ENCODE data around the gene ADAMTSL3.
"Not testable (repeated sequence)": the region's sequence is repeated elsewhere in the genome, so short reads cannot be mapped to it uniquely, and the experiment has no call there.

ADAMTSL3 gene

DNA sequence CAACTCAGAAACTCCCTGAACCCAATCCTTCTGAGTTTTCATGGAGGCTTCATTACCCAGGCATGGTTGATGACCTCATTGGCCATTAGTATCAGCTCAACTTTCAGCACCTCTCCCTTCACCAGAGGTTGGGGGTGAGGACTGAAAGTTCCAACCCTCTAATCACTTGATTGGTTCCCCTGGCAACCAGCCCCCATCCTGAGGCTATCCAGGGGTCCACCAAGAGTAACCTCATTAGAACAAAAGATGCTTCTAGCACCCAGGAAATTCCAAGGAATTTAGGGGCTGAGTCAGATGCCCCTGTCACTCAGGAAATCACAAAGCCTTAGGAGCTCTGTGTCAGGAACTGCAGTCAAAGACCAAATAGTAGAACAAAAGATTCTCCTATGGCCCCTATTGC is 43.8 kb downstream of the ADAMTSL3 start:
- DNase-seq (ENCODE audit: low read depth in 3 of 3), result no peak

DNA sequence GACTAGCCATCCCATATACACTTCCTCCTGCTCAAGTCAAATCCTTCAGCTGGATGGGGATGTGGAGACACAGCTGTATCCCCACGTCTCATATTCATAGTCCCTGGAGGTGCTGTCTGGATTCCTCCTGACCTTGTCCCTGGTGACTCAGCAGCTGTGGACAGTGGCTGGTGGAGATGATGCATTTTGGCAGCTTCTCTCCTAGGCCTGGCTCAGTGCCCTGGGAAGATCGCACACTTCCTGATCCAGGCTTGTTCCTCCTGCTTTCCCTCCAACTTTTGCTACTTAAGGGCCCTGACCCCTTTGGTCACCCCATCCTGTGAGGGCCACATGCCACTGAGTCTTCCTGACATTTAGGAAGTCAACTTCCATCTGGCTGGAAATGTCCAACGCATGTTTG is 44.4 kb downstream of the ADAMTSL3 start:
- no peak for DNase-seq (ENCODE audit: low read depth in 3 of 3)

DNA sequence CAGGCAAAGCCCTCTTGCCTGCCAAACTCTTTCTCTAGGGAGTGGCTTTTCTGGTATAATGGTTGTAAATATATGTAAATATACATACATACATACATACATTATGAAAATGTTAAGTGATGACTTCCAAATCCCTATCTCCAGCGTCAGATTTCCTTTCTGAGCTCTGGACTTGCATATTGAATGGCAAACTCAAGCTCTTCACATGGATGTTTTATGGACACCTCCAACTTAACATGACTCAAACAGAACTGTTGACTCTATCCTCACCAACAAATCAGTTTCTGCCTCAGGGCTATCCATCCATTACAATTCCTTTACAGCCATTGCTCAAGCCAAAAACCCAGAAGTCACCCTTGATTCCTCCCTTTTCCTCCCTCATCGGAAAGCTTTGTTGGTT is 45.1 kb downstream of the ADAMTSL3 start:
- DNase-seq (ENCODE audit: low read depth in 3 of 3), result no peak

DNA sequence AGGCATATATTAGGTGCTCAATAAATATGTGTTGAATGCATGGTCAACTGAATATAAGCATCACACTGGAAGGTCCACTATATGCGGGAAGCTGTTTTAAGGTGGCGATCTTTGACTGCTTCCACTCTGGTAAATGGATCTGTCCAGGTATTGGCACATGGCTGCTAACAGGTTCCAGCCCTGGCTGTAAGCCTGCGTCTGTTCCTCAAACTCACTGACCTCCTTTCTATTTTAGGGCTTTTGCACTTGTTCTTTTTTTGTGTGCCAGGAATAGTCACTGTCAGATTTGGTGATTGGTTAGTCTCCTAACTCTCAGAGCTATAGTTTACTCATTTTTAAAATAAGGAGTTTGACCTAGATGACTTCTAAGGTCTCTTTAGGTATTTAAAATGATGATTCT is 46.2 kb downstream of the ADAMTSL3 start:
- DNase-seq (ENCODE audit: low read depth in 3 of 3), result no peak

DNA sequence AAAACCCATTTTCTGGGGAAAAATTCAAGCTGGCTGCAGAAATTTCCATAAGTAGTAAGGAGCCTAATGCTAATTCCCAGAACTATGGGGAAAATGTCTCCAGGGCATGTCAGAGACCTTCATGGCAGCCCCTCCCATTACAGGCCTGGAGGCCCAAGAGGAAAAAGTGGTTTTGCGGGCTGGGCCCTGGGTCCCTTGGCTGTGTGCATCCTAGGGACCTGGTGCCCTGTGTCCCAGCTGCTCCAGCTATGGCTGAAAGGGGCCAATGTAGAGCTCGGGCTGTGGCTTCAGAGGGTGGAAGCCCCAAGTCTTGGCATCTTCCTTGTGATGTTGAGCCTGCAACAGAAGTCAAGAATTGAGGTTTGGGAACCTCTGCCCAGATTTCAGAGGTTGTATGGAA is 48.4 kb downstream of the ADAMTSL3 start:
- not testable (repeated sequence) for DNase-seq (ENCODE audit: low read depth in 3 of 3)

DNA sequence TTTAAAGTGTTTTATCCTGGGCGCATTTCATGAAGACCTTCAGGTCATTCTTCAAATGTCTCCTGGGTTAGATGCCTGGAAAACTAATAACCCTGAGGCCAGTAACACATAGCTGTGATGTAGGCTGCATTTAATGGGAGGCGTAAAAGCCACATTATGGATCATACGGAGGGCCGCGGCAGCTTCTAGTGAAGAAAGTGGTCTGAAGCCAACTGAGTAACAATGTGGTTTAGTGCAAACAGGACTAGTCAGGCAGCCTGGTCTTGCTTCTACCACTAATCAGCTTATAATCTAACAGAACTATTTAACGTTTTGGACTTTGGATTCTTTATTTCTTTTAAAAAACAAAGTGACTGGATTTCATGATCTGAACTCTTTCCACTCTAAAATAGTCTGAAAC is 54.4 kb downstream of the ADAMTSL3 start:
- DNase-seq (ENCODE audit: low read depth in 3 of 3), result no peak

DNA sequence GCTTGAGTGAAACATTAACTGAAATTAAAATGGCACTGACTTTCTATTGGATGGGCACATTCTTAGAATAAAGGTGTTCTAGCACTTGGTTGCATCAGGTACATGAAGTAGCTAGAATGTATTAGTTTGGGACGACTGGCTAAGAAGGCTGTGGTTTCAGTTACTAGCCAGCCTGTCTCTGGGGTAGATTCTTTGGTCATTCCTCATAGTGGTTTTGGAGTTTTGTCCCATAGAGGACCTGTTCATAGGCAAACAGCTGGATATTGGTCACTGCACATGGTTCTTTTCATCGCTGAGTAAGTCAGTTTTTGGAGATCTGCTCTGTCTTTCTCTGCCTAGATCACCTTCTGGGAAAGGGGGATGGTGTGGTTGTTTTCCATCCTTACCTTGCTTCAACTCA is 55.3 kb downstream of the ADAMTSL3 start:
- DNase-seq (ENCODE audit: low read depth in 3 of 3), result no peak

DNA sequence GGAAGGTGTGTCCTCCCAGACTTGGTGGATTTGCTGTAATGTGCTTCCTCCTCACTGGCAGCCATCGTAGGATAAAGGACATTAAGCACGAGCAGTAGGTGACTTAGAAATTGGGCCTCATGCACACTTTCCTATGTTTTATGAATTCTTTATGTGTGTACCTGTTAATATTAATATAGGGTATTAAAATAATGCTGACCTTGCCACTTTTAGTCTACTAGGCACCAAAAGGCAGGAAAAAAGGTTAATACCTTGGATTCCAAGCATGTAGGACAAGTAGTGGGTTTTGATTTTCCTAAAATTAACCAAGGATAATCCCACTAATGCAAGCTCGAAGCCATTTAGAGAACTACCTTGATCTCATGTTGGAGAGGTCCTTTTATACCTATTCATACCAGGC is 55.9 kb downstream of the ADAMTSL3 start:
- no peak for DNase-seq (ENCODE audit: low read depth in 3 of 3)

DNA sequence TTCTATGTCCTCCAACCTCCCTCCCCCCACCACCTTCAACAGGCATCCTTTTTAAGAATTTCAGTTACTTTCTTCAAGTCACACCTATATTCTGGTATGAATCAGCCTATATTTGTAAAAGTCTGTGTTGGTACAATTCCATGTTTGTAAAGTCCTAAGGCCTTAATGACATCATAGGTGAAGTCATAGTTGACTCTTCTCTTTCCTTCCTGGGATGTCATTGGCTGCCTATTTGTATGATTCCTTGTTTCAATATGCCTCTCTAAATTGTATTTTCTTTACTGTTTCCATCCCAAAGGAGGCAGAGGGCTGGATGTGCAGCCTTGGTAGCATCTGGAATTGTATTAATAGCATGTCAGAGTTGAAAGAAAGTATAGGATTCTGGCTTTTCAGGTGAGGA is 56.5 kb downstream of the ADAMTSL3 start:
- no peak for DNase-seq (ENCODE audit: low read depth in 3 of 3)

DNA sequence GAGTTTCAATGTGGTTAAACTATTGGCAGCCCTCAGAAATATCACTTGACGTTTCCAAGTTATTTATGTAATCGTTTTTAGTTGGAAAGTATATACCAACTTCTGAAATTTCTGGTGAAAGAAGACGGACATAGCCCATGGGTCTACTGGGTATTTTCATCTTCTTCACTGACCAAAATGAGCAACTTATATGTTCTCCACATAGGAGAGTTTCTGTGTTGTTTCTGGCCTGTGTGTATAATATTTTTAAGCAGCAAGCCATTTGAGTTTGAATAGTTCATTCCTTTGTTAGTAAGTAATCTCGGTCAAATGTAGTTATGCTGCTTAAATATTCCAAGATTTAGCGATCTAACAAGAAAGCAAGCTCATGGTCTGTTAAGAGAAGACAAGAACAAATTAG is 57.3 kb downstream of the ADAMTSL3 start:
- DNase-seq (ENCODE audit: low read depth in 3 of 3), result no peak

DNA sequence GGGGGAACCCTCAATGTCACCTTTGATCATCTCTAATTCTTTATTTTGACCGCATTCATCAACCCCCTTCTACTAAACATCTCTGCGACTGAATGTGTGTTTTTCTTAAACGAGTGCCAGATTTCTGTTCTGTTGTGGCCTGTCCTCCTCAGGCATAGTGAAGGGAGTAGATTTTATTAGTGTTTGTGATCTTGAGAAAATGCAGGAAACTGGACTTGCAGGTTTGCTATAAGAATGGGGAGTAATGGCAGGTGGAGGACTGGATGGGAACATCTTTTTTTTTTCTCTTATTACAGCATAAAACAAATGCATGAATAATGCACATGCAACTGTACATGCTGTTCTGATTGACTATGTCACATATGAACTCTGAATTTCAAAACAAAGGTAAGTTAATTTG is 59.3 kb downstream of the ADAMTSL3 start:
- no peak for DNase-seq (ENCODE audit: low read depth in 3 of 3)

DNA sequence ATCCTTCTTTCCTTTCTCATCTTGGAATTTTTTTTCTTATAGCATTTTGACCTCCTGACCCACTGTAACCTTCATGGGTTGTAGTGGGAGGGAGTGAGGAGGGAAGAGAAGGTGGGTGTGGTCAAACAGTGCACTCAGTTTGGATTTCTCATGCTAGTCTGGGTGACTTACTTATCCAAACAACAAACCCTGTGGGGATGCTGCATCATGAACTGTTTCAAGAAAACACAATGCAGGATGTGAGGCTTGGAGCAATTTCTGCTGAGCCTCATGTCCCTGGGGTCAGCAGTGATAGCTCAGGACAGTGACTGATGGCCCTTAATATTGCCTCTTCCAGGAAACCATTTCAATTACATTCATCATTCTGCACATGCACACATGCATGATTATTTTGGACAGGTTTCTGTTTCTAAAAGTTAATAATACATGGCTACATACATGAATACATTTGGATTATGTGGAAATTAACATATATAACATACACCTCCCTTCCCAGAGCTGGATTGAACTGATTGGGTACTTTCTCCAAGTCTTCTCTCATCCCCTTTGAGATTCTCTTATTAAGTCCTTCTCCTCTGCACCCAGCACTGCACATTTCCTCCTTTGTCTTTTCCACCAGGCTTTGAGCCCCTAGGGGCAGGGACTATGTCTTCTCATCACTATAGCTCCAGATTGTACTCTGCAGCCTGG is 61.2 kb downstream of the ADAMTSL3 start:
- no peak for DNase-seq (ENCODE audit: low read depth in 3 of 3)

DNA sequence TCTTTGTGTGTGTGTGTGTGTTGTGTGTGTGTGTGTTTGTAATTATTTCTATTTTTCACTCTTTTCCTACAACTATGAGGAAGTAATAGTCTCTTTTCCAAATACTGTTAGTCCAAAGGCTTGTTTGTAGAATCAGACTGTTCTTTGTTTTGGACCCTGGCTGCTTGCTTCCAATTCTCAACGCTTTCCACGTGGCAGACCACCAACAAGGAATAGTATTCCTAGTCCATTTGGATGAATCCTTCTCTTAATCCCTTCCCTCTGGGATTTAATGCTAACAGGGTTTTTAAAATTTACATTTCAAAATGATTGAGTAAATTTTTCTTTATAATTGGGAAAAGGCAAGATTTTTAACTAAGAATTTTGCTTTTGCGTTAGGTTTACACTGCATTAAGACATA is 62.7 kb downstream of the ADAMTSL3 start:
- no peak for DNase-seq (ENCODE audit: low read depth in 3 of 3)

DNA sequence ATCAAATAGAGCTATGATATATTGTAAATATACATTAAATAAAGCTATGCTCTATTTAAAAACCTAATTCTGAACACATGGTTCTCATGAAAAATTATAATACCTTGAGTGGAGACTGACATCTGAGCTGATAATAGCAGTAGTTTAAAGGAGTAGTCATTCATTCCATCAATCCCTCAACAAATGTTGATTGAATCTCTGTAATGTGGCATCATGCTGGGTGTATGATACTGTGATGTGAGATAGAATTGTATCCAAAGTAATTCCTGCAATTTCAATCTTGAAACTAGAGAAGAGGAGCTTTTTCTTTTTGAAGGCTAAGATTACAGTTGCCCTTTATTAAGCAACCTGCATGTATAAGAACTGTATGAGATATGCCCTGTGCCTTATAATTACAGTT is 63.1 kb downstream of the ADAMTSL3 start:
- DNase-seq (ENCODE audit: low read depth in 3 of 3), result no peak

DNA sequence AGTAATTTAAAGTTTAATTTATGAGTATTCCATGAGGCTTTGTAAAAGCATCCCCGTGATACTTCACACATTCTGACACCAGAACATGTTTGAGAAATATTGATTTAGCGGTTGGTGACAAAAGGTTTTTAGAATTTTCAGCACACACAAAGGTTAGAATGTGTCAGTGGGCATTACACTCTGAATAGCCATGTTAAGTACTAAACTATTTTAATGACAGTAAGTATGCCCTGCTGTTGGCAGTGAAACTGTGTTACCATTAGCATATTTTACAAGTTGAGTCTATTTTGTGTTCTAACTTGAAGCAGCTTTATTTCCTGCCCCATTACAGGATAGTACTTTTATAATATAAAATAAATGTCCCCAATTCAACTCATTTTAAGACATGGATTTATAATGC is 66.5 kb downstream of the ADAMTSL3 start:
- no peak for DNase-seq (ENCODE audit: low read depth in 3 of 3)

DNA sequence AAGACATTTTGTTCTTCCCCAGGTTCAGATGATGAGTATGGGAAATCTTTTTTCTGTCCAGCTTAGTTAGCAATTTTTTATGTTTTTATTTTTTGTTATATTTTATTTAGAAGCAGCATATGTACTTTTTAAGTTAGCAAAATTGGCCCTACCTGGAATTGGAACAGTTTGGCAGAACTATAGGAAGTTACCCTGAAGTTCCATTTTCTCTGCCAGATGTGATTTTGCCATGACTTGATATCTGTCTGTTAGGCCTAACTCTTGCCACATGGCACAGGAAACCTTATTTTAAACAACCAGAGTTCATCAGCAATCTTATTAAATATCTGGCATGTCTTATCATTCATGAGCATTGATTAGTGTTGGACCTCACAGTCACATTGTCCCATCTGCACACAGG is 67.1 kb downstream of the ADAMTSL3 start:
- DNase-seq (ENCODE audit: low read depth in 3 of 3), result no peak

DNA sequence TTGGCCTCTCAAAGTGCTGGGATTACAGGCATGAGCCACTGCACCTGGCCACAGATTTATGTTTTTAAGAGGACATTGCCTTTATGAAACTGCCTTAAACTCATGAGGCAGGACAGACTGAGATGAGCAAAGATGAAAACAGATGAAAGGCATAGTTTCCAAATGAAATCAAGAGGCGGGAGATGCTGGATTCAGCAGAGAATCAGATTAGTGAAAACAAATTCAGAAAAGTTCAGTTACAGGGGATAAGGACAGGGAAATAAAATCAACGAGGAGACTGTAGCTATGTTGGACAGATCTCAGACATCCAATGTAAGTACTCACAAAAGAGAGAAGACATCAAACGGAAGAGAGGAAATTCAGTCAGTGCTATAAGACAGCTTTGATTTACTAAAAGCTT is 68.1 kb downstream of the ADAMTSL3 start:
- no peak for DNase-seq (ENCODE audit: low read depth in 3 of 3)

DNA sequence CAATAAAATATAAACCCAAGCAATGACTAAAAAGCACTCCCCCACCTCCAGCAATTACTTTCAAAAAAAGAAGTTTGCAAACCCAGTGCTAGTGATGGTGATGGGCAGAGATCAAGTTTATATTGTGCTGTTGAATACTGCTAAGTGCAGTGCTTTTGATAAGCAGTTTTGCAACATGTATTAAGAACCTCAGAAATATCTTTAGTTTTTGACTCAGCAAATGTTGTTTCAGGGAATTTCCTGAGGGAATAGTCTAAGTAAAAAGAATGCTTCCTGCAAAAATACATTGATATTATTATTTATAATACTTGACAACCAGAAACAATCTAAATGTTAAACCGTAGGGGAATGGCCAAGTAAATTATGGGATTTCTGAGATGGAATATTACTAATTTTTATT is 69.3 kb downstream of the ADAMTSL3 start:
- no peak for DNase-seq (ENCODE audit: low read depth in 3 of 3)

DNA sequence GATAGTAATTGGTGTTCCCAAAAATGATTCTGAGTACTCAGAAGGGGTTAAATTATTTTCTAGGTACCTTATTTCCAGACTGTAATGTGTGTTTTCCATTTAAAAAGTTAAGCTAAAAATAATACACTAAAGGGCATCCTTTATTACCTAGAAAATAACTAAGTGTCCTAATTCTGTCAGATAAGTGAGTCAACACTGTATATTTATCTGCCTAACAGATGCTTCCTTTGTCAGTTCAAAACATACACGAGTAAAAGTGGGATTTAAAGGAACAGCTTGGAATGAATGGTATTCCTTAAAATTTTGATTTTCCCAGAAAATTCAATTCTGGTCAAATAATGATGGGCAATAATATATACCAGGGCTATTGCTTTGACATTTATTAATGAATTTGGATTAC is 78.3 kb downstream of the ADAMTSL3 start:
- DNase-seq (ENCODE audit: low read depth in 3 of 3), result no peak

DNA sequence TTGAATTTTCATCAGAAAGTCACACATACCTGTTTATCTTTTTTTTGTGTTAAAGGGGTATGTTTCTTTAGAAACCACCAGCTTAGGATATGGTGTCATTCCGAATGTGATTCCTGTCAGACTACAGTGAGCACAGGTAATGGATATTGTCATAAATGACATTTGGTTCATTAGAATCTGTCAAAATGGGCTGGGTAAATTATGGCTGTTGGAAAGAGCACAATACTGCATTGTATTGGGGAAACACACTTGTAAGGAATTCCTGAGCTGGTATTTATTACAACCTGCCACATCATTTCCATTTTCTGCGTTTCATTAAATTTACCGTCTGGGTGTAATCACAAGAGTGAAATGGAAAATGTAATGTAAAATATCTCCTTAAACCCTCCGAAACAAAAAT is 78.8 kb downstream of the ADAMTSL3 start:
- DNase-seq (ENCODE audit: low read depth in 3 of 3), result no peak

DNA sequence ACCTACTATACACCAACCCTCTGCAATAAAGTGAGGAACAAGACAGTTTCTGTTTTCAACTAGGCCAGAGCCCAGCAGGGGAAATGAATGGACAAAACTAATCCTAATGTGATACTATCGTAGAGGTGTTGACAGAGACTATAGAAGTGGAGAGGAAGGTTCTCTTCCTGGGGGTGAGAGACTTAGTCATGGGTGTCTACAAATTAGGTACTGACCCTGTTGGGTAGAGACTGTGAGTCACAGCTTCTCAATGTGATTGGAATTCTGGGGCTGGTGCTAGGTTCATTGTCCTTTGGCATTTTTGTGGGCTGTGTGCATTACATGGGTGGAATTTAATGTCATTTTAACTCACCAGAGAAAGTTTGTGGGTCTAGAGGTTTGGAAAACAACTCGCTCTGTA is 79.3 kb downstream of the ADAMTSL3 start:
- no peak for DNase-seq (ENCODE audit: low read depth in 3 of 3)

DNA sequence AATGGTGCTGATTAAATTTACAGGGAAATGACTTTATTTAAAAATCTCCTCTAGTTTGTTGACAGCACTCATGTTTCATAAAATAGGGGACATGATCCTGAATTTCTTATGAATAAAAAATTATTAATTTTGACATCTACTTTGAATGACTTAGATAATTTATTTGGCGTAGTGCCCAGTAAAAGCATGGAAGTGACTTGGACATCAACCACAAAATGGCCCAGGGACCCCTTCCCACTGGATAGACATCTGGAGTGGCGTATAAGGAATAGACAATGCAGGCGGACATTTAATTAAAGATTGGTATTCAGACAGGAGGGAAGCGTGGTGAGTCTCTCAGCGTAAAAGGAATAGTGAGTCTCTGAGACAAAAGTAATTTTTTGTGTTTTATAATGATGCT is 79.8 kb downstream of the ADAMTSL3 start:
- DNase-seq (ENCODE audit: low read depth in 3 of 3), result no peak

DNA sequence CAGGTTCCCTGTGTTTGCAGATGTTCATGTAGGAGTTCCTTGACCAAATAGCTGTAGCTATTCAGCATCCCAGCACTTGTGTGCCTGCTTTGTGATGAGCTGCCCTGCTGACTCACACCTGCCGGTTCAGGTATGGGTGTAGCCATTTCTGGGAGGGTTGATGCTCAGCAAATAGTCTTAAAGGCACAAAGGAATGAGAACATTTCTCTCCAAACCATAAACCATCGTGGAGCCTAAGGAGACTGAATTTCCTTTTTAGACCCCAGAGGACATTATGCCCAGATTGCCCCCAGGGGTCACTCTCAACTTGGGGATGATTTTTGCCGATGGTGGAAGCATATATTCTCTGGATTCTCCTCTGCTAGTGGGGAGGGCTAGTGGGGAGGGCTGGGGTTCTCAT is 80.6 kb downstream of the ADAMTSL3 start:
- DNase-seq (ENCODE audit: low read depth in 3 of 3), result no peak

DNA sequence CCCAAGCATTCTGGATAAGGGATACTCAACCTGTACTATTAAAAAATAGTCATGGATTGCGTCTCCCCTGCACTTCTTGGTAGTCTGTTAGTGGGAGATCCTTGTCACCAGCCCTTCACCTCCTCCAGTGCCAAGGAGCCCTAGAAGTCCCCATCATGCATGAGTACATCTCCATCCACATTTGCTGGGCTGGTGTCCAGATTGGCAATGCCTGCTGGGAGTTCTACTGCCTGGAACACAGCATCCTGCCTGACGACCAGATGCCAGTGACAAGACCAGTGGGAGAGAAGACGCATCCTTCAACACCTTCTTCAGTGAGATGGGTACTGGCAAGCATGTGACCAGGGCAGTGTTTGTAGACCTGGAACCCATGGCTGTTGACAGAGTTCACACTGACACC is 85.7 kb downstream of the ADAMTSL3 start:
- DNase-seq (ENCODE audit: low read depth in 3 of 3), result no peak

DNA sequence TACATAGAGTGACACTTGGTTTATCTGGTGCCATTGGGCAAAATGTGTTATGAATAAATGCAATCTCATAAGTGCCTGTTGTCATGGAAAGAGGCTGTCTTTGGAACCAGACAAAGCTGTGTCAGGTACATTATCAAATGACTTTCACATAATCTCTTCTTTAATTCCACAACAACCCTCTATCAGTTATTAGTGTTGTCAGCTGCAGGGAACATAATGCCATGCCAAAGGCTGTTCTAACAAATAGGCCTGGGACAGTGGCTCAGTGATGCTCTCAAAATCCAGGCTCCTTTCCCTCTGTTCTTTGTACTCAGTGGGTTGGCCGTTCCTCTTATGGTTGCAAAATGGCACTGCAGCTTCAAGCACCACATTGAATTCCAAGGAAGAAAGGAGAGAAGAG is 91.8 kb downstream of the ADAMTSL3 start:
- DNase-seq (ENCODE audit: low read depth in 3 of 3), result no peak
